GM13976 (cell line): ENCODE measurements around the gene PCYOX1L.

Experiments used
- DNase-seq: peaks from one replicate; pipeline ENCODE4 v3.0.0; 2012; ENCODE audit warnings: low spot score
- in situ Hi-C: fragments of 300-500 bp; cut with MboI; formaldehyde crosslinking; loops from one replicate; pipeline ENCODE4 v1.12.0; 2022; ENCODE audit warnings: low sequenced_read_pairs, mixed read lengths, inconsistent platforms; ENCODE audit not compliant: unreplicated experiment
- TF ChIP-seq, protein P1 (sequence below): IDR thresholded peaks from 2 replicates; pipeline ENCODE4 v1.5.1; 2012; ENCODE audit warnings: borderline replicate concordance, mild to moderate bottlenecking; ENCODE audit not compliant: insufficient read depth; ENCODE audit errors: extremely low read depth, missing control alignments, control extremely low read depth

PCYOX1L gene

DNA sequence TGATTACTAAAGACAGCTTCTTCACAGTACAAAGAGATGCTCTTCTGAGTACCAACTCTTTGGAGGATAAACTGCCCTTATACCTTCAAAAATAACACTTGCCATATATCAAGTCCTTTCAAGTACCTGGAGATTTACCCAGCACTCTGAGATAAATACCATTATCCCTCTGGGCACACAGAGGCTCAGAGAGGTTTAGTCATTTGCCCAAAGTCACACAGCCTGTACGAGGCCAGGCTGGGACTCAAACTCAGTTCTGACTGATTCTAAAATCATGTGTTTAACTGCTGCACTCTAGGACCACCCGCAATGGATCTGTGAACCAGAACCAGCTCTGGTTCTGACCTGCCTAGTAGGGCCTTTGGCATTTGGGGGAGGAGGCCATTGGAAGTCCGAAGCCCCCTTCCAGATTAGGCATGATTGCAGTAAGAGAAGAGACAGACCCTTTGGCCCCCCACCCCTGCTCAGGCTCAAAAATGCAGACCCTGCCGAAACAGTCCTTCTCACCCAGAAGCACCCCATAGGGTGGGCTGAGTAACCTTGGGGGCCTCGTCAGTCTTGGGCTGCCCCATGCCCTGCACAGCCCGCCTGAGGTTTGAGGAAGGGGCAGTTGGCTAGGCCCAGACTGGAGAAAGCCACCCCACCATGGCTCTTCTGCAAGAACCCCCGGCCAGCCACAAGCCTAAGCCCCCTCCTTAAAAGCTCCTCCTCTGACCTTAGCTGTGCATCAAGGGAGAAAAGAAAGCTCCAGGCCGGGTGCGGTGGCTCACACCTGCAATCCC lies 54.1 kb downstream of the PCYOX1L start:
- in situ Hi-C loops: no loop called here
- TF ChIP-seq, protein P1, sequence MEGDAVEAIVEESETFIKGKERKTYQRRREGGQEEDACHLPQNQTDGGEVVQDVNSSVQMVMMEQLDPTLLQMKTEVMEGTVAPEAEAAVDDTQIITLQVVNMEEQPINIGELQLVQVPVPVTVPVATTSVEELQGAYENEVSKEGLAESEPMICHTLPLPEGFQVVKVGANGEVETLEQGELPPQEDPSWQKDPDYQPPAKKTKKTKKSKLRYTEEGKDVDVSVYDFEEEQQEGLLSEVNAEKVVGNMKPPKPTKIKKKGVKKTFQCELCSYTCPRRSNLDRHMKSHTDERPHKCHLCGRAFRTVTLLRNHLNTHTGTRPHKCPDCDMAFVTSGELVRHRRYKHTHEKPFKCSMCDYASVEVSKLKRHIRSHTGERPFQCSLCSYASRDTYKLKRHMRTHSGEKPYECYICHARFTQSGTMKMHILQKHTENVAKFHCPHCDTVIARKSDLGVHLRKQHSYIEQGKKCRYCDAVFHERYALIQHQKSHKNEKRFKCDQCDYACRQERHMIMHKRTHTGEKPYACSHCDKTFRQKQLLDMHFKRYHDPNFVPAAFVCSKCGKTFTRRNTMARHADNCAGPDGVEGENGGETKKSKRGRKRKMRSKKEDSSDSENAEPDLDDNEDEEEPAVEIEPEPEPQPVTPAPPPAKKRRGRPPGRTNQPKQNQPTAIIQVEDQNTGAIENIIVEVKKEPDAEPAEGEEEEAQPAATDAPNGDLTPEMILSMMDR: no peak
- DNase-seq: no peak

DNA sequence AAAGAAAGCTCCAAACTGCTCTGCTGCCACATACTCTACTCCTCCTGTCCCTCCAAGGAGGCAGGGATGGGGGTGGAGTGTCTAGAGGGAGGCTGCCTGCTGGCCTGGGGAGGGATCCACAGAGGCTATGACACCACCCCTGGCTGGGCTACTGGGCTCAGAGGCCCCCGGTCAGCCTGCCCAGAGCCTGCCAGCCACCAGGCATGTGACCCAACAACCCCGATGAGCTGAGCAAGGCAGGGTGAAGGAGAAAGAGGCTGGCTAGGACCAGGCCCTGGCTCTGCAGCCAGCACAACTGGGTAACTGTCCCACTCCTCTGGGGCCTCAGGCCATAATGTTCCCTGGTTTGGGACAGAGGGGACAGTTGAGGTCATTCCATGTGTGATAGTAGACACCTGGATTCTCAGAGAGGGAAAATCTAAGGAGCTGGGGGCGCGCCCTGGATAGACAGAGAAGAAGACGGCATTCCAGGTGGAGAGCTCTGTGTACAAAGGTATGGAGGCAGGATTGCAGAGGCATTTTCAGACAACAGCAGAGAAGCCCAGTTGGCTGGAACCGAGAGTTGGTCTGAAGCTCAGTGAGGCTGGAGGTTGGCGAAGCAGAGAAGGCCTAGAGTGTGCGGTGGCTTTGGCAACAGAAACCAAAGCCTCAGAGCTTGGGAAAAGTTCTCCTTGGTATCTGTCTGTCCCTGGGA lies 55.1 kb downstream of the PCYOX1L start:
- no peak for DNase-seq
- TF ChIP-seq, protein P1: no peak
- in situ Hi-C loops: no loop called here

DNA sequence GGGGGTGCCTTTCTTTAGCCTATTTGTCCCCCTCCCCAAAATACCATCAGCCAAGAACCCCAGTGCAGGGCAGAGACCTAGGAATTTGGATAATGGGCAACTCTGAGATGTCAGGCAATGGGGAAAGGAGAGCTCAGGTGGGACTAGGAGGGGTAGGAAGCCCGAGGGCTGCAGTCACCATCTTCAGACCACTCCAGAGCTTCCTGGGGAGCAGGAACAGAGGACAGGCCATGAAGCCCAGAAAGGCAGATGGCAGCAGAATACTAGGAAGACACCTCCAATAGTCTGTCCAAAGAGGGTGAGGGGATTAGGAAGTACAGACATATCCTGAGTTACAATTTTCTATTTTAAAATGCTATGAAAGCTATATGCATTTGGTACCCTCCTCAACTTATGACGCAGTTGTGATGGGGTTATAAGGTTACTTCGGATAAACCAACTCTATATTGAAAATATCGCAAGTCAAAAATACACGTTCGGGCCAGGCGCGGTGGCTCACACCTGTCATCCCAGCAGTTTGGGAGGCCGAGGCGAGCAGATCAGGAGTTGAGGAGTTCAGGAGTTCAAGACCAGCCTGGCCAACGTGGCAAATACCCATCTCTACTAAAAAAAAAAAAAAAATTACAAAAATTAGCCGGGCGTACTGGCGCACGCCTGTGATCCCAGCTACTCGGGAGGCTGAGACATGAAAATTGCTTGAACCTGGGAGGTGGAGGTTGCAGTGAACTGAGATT lies 55.8 kb downstream of the PCYOX1L start:
- DNase-seq: no peak
- TF ChIP-seq, protein P1: no peak
- in situ Hi-C loops: no loop called here

DNA sequence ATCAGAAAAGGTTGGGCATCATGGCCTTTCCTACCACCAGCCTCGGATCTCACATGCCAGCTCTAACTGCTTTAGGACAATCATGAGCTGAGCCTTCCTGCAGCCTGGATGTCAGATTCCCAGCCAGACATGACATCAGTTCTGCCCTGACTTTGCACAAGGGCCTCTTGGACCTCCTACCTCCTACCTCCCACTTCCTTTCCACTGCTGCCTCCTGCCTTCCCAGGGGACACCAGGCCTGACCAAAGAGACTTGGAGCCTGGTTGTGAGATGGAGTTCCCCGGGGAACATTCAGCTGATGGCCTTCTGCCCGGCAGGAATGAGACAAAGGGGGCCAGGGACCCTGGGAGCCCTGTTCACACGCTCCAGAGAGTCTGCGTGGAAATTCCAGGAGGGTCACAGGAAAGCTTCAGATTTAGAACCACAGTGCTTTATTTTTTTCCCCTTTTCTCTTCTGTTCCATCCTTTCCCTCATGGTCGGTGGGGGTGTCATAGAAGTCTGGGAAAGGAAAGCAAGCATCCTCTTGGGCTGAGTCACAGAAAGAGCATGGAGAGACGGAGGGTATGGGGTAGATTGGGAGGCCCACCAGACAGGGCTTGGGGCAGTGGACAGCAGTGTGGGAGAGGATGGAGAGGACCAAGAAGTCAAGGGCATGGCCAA lies 56.7 kb downstream of the PCYOX1L start:
- in situ Hi-C loops: no loop called here
- TF ChIP-seq, protein P1: no peak
- no peak for DNase-seq

DNA sequence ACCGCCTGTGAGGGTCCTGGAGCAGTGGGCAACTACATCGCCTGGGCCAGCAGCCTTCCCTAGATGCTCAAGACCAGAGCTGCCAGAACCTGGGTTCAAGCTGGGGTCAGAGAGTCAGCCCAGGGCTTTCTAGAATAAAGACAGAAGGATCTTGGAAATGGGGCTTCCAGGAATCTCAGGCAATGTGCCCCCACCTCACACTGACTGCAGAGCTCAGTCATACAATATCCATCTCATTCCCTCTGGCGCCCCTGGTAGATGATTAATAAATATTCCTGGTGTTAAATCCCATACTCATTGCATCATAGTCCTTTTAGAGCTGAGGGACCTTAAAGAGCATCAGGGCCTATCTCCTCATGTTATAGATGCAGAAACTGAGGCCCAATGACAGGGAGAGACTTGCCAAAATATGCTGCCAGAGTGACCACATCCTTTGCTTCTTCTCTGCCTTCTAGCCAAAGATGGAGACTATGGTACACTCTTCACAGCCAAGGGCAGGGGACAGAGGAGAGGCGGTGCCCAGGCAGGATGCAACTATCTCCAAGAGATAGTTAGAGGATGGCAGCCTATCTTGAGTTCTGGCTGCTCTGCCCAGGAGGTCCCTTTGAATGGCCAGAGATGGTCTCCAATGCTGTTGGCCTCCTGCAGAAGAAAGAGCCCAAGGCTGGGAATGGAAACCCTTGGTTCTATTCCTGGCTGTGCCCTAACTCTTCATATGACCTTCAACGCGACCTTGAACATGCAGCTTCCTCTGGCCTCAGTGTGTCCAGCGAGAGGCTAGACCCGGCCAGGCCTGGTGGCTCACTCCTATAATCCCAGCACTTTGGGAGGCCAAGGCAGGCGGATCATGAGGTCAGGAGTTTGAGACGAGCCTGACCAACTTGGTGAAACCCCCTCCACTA lies 57.5 kb downstream of the PCYOX1L start:
- TF ChIP-seq, protein P1: no peak
- in situ Hi-C loops: no loop called here
- DNase-seq: no peak
